ENCODE results near the gene VGLL4.

- TF ChIP-seq, protein P1, sequence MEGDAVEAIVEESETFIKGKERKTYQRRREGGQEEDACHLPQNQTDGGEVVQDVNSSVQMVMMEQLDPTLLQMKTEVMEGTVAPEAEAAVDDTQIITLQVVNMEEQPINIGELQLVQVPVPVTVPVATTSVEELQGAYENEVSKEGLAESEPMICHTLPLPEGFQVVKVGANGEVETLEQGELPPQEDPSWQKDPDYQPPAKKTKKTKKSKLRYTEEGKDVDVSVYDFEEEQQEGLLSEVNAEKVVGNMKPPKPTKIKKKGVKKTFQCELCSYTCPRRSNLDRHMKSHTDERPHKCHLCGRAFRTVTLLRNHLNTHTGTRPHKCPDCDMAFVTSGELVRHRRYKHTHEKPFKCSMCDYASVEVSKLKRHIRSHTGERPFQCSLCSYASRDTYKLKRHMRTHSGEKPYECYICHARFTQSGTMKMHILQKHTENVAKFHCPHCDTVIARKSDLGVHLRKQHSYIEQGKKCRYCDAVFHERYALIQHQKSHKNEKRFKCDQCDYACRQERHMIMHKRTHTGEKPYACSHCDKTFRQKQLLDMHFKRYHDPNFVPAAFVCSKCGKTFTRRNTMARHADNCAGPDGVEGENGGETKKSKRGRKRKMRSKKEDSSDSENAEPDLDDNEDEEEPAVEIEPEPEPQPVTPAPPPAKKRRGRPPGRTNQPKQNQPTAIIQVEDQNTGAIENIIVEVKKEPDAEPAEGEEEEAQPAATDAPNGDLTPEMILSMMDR (IDR thresholded peaks at IDR 0.05) = no peak
- TF ChIP-seq EZH2 (IDR thresholded peaks at IDR 0.05; ENCODE audit: borderline replicate concordance, insufficient read depth, low read depth, low read length, poor library complexity, severe bottlenecking) = no peak
Observed at GRCh38 chr3:11634974-11635612, 8.6 kb downstream of the VGLL4 start.

Data from B cell (primary cell).